NCI-H226 (cell line): ENCODE measurements around the gene SSPN.
"Not testable (repeated sequence)": the region's sequence is repeated elsewhere in the genome, so short reads cannot be mapped to it uniquely, and the experiment has no call there.

Experiments
- DNase-seq: peaks from one replicate; pipeline ENCODE4 v3.0.0-alpha.2; 2015

Gene SSPN

GRCh38 chr12:26231470-26231869 is 36.1 kb downstream of the SSPN start:
- no peak for DNase-seq

DNA sequence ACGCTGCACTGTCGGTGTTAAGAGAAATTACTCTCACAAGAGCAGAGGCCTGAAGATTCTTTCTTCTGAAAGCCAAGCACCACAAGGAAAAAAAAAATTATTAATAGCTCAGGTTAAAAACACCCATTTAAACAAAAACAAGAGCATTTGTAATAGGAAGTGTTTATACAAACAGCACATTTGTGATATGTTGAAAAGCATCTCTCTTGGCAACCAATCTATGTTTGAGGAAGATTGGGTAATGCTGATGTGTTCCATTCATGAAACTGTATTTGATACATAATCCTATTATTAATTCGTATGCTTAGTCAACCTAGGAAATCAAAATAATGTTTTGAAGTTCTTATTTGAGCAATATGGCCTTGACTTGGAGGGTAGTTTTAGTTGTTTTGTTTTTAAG is 36.5 kb downstream of the SSPN start:
- DNase-seq: no peak

- DNase-seq: peak; percentile 20
These were observed 38.3 kb downstream of the SSPN start for GRCh38 chr12:26233631-26234030.

DNA sequence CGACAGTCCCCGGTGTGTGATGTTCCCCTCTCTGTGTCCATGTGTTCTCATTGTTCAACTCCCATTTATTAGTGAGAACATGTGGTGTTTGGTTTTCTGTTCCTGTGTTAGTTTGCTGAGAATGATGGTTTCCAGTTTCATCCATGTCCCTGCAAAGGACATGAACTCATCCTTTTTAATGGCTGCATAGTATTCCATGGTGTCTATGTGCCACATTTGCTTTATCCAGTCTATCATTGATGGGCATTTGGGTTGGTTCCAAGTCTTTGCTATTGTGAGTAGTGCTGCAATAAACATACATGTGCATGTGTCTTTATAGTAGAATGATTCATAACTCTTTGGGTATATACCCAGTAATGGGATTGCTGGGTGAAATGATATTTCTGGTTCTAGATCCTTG is 40.1 kb downstream of the SSPN start:
- DNase-seq: not testable (repeated sequence)

DNA sequence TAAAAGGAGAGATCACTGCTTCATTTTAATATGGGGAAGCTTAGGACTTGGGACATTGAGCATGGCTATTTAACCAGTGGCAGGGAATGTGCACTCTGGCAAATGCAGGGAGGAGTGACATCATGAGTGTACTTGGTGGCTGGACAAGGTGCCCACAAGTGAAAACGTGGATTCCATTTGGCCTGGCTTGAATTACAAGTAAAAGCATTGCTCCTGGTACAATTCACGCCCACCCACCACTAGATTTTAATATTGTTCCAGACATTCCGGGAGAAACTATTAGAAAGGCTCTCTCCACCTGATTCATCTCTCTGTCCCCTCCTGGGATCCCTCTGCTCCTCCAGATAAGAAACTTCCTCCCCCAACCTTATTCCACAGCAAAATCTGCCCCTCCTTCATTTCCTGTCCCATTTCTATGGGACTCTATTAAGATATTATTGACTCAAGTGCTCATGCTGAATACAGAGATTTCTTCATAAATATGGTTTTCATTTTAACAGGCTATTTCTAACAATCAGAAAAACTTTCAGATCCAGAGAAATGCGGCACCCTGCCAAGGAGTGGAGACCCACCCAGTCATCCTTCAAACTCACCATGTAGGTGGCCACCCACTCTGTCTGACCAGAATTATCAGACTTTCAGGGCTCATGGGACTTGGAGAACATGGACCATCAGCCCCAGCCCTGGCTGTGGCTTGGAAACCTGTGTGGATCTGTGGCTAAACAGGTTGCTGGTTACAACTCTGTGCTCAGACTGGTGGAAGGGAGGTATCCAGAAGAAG is 43.2 kb downstream of the SSPN start:
- DNase-seq: no peak

DNA sequence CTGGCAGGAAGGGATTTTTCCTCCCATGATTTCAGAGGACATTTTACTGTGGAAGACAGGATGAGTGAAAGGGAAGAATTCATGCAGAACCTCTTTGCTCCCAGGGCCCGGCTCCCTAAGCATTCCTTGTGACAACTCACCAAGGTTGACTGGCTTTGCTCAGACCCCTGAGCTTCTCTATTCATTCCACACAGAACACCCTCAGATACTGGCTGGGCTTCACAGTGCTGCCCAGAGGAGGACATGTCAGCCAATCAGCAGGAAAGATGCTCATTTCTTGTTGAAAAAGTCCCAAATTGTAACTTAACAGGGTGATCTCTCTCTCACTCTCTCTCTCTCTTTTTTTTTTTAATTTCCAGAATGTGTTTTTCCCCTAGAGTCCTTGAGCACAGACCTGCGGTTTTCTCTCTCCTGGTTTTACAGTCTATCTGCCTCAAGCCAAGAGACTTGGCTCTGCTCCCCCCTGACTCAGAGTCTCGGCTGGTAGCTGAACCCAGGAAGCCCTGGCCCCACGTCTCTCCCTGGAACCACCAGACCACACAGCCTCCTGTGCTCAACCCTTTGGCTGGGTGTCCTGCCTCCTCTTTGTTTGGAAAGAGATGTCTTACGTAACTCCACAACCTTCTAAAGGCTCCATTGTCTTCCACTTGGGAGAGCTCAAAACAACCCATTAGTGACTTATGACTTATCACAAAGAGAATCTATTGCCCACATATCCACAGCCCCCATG is 43.9 kb downstream of the SSPN start:
- DNase-seq: peak; percentile 99

GRCh38 chr12:26239852-26240815 is 44.8 kb downstream of the SSPN start:
- no peak for DNase-seq

DNA sequence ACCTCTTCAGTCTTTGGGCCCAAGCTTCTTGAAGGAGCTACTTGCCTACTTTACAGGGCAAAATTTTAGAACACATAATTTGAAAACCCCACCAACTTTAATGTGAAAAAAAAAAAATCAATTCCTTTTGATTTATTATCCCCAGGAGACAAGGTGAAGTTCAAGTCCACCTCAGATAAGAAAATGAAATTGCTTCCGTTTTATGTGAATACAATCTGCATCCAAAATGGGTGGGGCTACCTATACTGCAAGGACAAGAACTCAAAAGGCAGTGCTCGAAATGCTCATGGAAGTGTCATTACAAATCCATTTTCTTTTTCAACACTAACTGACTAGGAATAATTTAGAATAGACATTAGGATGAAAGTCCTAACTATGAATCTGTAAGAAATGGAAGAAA is 45.7 kb downstream of the SSPN start:
- DNase-seq: no peak

- no peak for DNase-seq
These were observed 47.3 kb downstream of the SSPN start for GRCh38 chr12:26242683-26243082.

GRCh38 chr12:26244503-26244902 is 49.1 kb downstream of the SSPN start:
- DNase-seq: no peak

DNA sequence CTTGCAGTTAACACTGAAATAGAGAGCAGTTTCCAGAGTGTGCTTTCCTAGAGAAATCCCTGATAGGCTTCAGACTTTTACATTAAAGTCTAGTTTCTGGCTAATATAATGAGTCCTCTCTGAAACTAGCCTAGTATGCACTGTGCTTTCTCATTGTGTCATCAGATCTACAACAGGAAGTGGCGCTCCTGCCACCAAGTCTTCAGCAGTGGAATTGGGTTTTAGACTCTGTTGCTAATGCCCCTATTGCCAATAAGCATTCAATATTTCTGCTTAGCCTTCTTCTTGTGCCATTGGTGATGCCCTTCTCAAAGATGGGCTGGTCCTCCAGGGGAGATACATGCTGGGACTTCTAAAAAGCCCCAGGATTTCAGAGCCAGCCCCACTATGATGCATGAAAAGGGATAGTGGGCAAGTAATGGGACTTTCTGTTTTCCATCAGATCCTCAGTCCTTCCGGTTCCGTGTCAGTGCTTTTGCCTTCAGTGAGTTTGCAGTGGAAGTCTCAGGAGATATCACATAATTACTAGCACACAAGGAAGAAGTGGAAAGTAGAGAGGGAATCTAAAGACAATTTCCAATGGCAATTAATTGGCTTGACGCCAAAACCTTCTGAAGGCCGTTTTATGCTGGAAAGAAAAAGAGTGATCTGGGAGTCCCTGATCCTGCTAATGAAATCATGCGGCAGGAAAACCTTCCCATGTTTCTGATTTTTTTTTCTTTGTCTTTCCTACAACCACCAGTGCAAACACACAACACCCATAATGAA is 50.0 kb downstream of the SSPN start:
- DNase-seq: no peak

- no peak for DNase-seq
These were observed 51.3 kb downstream of the SSPN start for GRCh38 chr12:26246483-26247164.

DNA sequence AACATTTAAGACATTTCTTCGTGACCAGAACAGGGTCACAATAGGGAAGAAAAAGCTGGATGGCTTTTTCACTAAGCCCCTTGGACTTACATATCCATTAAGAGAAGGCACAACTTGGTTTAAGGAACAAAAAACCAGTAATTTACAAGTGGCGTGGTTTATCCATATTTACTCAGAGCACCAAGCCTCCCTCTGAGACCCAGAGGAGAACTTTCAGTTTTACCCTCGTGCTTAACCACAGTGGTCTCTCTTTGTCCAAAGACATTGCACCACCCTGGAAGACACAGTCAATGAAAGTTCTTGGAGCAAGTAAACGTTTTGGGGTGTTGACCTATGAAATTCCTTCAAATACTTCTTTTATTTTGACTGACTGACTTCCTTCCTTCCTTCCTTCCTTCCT is 52.5 kb downstream of the SSPN start:
- DNase-seq: no peak

- DNase-seq: peak; percentile 52
These were observed 55.4 kb downstream of the SSPN start for GRCh38 chr12:26250801-26251200.

DNA sequence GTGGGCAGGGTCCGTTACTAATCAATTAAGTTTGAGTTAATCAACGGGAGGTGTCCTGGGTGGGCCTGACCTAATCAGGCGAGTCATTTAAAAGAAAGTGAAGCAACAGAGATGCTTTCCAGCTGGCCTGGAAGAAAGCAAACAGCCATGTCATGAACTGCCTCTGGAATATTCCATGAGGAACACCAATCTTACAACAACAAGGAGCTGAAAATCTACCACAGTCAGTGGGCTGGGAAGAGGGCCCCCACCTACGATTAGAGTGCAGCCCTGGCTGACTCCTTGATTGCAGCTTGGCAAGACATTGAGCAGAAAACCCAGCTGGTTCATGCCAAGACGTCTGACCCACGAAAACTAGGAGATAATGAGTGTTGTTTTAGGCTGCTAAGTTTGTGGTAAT is 56.2 kb downstream of the SSPN start:
- DNase-seq: peak; percentile 47

DNA sequence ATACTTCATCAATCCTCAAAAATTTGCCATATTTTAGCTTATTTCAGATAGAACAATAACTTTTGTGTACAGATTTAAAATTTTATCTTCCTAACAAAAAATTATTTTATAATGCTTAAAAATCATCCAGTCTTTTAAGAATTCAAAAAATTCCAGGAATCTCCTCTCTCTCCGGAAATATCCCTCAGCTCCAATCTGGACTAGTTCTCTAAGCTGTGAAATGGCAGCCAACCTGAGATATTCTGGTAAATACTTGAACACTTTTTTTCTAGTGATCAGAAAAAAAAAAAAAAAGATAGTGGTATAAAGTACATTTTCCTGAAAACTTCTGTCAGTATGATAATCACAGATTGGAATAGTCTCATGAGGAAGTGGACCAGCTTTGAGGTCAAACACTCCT is 57.6 kb downstream of the SSPN start:
- DNase-seq: peak; percentile 57

GRCh38 chr12:26255893-26256645 is 60.7 kb downstream of the SSPN start:
- DNase-seq: no peak

GRCh38 chr12:26264215-26264838 is 69.0 kb downstream of the SSPN start:
- no peak for DNase-seq

- no peak for DNase-seq
These were observed 70.2 kb downstream of the SSPN start for GRCh38 chr12:26265606-26266005.

- DNase-seq: peak; percentile 27
These were observed 71.5 kb downstream of the SSPN start for GRCh38 chr12:26266881-26267280.
